ENCODE data around the gene DPYD.

GRCh38 chr1:97529600-97529999 is 391.2 kb downstream of the DPYD start:
- TF ChIP-seq EZH2 (IDR thresholded peaks at IDR 0.05; ENCODE audit: borderline replicate concordance, low read length), result no peak
- TF ChIP-seq CTCF (IDR thresholded peaks at IDR 0.05; ENCODE audit: low read length), result no peak

All from OCI-LY1 (cell line).